ENCODE data around the gene PPP1R18.
"Not testable (repeated sequence)": the region's sequence is repeated elsewhere in the genome, so short reads cannot be mapped to it uniquely, and the experiment has no call there.

Gene PPP1R18, protein sequence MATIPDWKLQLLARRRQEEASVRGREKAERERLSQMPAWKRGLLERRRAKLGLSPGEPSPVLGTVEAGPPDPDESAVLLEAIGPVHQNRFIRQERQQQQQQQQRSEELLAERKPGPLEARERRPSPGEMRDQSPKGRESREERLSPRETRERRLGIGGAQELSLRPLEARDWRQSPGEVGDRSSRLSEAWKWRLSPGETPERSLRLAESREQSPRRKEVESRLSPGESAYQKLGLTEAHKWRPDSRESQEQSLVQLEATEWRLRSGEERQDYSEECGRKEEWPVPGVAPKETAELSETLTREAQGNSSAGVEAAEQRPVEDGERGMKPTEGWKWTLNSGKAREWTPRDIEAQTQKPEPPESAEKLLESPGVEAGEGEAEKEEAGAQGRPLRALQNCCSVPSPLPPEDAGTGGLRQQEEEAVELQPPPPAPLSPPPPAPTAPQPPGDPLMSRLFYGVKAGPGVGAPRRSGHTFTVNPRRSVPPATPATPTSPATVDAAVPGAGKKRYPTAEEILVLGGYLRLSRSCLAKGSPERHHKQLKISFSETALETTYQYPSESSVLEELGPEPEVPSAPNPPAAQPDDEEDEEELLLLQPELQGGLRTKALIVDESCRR

DNA sequence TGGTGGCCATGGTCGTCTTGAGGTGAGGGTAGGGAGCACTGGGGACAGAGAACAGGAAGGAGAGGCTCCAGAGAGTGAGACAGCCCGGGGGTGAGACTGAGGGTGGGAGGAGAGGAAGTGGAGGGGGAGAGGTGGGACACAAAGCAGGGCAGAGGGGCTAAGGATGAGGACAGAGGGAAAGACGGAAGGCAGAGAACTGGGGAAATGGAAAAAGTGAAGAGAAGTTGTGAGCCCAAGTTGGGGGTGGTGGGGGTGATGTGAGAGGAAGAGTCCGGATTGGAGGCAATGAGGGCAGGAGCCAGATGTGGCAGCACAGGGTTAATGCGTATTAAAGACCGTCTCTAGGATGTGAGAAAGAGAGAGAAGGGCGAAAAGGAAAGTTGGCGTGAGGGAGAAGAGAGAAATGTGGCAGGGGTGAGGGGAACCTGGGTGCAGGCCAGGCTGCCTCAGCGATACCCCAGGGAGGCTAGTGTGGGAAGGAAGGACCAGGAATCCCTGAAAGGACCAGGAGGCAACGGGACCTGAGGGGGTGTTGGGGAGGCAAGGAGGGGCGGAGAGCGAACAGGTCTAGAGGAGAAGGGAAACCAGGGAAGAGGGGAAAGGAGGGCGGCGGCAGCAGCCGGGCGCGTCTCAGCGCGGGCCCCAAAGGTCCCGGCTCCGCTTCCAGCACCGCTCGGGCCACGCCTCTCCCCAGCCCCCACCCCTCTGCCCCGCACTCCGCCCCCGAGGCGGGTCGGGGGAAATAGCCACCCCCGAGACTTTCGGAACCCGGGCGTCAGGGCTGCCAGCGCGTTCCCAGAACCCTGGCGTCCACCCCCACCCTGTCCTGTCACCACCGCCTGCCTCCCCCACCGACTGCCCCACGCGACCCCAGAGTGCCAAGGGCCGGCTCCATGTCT lies at the start of gene PPP1R18:
Gene PPP1R18, minus strand, starts transcription at position 637 of the 899 bp plus-strand sequence. Its CDS starts 627 bp downstream, at position 10.
- peak; percentile 79 to 86 for DNase-seq (ENCODE audit: low read depth in 2 of 2)

DNA sequence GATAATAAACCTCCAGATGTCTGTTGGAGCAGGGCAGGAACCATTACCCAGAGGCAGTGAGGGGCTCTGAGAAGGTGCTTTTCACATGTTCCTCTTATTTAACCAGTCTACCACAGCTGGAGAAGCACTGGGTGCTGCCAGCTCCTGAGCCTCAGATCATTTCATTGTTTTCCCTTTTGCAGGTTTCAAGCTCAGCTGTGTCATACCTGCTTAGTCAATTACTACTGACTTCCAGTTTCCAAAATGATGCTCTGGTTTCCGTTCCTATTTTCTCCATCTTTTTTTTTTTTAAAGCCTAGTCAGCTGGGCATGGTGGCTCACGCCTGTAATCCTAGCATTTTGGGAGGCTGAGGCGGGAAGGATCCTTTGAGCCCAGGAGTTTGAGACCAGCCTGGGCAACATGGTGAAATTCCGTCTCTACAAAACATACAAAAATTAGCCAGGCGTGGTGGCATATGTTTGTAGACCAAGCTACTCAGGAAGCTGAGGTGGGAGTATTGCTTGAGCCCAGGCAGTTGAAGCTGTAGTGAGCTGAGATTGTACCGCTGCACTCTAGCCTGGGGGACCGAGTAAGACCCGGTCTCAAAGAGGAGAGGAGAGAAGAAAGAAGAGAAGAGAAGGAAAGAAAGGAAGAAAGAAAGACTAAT lies 49.3 kb upstream of the PPP1R18 start:
- DNase-seq (ENCODE audit: low read depth in 2 of 2): no peak

DNA sequence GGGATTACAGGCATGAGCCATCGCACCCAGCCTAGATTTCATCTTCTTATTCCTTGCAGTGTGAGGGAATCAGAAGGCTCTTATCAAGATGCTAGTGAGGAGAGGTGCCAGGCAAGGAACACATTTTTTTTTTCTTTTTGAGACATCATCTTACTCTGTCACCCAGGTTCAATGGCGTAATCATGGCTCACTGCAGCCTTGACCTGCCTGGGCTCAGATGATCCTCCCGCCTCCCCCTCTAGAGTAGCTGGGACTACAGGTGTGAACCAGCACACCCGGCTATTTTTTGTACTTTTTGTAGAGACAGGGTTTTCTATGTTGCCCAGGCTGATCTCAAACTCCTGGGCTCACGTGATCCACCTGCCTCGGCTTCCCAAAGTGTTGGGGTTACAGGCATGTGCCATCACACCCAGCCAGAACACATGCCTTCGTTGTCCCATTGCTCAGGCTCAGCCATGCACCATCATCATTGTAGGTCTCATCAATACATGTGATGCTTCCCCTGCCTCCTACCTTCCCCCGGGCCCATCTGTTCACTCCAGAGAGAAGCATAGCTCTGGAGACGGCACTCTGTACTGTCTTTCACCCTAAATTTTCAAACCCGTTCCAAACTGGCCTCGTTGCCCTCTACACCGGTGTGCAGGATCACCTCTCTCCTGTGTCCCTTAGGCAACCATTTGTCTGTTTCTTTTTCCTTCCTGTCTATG lies 45.9 kb upstream of the PPP1R18 start:
- no peak for DNase-seq (ENCODE audit: low read depth in 2 of 2)

DNA sequence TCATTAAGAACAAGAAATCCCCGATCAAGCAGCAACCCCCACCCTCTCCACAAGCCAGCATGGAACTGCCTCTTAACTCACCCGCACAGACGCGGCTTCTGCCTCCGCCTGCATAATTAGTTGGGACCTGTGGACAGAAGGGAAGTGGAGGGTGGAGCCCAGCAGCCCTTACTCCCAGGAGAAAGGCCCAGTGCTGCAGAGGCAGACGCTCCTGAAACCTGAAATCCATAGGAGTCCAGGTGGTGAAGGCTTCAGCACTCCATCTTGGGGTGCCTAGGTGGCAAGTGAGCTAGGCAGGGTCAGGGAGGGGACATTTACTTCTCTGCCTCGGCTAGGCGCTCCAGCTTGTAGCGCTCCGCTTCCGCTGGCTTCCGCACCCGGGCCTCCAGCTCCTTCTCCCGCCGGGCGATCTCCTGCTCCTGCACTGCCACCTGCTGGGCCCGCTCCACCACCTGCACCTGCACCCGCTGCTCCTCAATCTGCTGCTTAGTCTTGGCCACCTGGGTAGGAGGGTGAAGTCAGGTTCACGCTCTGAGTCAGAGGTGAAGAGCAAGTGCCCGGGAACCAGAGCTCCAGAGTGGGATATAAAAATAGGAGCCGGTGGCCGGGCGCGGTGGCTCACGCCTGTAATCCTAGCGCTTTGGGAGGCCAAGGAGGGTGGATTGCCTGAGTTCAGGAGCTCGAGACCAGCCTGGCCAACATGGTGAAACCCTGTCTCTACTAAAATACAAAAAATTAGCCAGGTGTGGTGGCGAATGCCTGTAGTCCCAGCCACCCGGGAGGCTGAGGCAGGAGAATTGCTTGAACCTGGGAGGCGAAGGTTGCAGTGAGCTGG lies 44.4 kb upstream of the PPP1R18 start:
- peak; percentile 80 to 83 for DNase-seq (ENCODE audit: low read depth in 2 of 2)

DNA sequence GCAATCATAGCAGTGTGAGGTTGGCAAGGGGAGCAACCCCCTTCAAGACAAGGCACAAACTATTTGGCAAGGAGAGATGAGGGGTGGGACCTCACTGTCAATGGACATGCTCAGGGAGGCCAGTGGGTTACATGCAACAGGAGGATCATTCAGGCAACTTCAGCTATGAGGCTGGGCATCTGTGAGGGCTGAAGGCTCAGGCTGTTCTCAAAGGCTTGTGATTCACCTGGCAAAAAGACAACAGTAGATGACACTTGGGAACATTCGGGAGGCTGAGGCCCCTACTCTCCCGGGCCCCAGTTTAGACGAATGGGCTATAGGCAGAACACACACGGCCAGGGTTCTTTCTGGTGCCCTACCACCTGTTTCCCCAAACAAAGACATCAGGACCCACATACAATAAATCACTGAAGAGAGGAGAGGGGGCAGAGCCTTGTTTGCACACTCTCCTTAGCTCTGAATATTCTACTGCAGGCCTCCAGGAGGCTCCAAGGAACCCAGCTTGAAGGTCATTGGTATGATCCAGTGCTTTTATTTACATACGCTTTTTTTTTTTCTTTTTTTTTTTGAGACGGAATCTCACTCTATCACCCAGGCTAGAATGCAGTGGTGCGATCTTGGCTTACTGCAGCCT lies 41.6 kb upstream of the PPP1R18 start:
- DNase-seq (ENCODE audit: low read depth in 2 of 2): no peak

DNA sequence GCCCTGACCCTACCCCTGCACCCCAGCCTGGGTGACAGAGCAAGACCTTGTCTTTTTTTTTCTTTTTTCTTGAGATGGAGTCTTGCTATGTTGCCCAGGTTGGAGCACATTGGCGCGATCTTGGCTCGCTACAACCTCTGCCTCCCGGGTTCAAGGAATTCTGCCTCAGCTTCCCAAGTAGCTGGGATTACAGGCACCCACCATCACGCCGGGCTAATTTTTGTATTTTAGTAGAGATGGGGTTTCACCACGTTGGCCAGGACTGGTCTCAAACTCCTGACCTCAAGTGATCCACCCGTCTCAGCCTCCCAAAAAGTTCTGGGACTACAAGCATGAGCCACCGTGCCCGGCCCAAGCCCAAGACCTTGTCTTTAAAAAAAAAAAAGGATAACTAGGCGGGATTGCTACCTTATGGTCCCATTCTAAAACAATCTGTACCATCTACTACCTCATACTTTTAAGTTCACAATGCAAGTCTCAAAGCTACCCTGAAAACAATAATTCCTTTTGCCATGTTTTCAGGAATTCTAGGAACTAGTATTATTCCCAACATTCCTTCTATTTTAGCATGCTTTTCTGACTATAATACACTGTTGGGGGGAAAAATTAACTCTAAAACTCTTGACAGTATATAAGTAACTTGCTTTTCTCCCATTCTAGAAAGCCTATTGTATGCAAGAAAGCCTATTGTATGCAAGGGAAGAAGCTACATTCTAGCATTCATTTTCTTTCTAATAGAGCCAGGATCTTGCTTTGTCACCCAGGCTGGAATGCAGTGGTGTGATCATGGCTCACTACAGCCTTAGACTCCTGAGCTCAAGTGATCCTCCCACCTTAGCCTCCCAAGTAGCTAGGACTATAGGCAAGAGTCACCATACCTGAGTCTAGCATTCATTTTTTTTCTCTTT lies 40.3 kb upstream of the PPP1R18 start:
- DNase-seq (ENCODE audit: low read depth in 2 of 2): no peak

DNA sequence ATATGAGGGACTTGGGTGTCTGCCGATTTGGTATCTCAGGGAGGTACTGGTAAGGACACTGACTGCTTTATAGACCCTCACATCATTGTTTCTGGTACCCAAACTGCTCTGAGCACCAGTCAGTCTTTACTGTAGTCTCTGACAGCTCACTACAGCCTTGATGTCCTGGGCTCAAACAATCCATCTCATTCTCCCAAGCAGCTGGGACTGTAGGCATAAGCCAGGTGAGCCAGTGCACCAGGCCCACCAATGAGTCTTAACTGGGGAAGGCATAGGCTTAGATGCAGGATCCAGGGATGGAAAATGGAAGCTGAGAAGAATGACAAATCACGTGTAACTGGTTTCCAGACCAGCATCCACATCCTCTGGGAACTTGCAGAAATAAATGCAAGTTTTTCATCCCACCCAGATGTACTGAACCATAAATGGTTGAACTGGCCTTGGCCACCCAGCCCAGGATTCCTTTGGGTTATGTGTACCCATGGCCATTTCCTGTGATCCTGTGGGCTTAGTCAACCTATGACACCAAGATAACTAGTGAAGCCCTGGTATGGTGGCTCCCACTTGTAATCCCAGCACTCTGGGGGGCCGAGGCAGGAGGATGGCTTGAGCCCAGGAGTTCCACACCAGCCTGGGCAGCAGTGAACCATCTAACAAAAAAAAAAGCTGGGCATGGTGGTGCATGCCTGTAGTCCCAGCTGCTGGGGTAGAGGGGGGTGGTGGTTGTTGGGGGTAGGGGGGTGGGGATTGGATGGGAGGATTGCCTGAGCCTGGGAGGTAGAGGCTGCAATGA lies 39.5 kb upstream of the PPP1R18 start:
- DNase-seq (ENCODE audit: low read depth in 2 of 2): no peak

DNA sequence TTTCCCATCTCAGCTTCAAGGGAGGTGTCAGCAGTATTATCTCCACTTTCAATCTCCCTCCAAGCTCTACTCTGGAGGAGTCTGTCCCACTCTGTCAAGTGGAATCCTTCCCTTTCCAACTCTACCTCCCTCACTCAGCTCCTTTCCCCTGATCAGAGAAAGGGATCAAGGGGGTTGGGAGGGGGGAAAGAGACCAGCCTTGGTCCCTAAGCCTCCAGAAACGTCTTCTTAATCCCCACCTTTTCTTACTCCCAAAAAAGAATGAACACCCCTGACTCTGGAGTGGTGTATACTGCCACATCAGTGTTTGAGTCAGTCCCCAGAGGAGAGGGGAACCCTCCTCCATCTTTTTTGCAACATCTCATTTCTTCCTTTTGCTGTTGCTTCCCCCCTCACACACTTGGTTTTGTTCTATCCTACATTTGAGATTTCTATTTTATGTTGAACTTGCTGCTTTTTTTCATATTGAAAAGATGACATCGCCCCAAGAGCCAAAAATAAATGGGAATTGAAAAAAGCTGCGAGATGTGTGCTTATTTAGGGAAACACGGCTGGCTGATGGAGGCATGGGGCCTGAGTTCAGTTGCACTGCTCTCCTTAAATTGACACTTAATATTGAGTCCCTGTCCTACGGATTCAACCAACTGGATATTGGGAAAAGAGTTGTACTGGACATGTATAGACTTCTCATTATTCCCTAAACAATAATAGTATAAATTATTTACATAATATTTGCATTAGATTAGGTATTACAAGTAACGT lies 38.6 kb upstream of the PPP1R18 start:
- DNase-seq (ENCODE audit: low read depth in 2 of 2): no peak

DNA sequence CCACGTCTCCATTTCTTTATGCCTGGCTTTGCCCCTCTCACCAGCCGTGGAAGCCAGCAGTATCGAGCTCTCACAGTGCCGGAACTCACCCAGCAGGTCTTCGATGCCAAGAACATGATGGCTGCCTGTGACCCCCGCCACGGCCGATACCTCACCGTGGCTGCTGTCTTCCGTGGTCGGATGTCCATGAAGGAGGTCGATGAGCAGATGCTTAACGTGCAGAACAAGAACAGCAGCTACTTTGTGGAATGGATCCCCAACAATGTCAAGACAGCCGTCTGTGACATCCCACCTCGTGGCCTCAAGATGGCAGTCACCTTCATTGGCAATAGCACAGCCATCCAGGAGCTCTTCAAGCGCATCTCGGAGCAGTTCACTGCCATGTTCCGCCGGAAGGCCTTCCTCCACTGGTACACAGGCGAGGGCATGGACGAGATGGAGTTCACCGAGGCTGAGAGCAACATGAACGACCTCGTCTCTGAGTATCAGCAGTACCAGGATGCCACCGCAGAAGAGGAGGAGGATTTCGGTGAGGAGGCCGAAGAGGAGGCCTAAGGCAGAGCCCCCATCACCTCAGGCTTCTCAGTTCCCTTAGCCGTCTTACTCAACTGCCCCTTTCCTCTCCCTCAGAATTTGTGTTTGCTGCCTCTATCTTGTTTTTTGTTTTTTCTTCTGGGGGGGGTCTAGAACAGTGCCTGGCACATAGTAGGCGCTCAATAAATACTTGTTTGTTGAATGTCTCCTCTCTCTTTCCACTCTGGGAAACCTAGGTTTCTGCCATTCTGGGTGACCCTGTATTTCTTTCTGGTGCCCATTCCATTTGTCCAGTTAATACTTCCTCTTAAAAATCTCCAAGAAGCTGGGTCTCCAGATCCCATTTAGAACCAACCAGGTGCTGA lies 37.6 kb upstream of the PPP1R18 start:
- DNase-seq (ENCODE audit: low read depth in 2 of 2): not testable (repeated sequence)

DNA sequence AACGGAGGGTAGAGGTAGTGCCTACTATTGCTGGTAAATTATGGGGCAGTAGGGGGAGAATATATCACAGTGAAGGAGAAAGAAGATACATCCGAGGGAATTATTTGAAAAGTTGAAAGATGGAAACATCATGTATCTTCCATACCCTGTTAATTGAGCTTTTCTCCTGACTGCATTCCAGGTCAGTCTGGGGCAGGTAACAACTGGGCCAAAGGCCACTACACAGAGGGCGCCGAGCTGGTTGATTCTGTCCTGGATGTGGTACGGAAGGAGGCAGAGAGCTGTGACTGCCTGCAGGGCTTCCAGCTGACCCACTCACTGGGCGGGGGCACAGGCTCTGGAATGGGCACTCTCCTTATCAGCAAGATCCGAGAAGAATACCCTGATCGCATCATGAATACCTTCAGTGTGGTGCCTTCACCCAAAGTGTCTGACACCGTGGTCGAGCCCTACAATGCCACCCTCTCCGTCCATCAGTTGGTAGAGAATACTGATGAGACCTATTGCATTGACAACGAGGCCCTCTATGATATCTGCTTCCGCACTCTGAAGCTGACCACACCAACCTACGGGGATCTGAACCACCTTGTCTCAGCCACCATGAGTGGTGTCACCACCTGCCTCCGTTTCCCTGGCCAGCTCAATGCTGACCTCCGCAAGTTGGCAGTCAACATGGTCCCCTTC lies 36.9 kb upstream of the PPP1R18 start:
- DNase-seq (ENCODE audit: low read depth in 2 of 2): not testable (repeated sequence)

DNA sequence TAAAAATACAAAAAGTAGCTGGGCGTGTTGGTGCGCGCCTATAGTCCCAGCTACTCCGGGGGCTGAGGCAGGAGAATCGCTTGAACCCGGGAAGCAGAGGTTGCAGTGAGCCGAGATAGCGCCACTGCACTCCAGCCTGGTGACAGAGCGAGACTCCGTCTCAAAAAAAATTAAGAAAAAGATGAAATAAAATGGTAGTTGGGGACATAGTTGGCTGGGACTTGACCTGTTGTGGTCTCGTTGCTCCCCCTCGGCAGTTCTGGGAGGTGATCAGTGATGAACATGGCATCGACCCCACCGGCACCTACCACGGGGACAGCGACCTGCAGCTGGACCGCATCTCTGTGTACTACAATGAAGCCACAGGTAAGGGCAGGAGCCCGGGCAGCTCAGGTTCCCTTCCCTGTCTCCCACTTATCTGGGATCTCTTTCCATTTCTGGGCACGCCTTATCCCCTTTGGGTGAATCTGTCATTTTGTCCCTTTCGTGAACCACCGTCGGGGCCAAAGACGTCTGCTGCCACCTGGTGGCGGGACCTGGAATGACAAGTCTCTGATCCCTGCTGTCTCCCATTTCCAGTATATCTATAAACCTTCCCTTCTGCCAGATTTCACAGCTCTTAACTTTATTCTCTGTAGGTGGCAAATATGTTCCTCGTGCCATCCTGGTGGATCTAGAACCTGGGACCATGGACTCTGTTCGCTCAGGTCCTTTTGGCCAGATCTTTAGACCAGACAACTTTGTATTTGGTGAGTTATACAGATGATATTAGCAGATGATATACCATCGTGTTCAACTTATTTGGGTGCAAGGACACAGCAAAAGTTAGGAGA lies 36.1 kb upstream of the PPP1R18 start:
- peak; percentile 76 to 85 for DNase-seq (ENCODE audit: low read depth in 2 of 2)

DNA sequence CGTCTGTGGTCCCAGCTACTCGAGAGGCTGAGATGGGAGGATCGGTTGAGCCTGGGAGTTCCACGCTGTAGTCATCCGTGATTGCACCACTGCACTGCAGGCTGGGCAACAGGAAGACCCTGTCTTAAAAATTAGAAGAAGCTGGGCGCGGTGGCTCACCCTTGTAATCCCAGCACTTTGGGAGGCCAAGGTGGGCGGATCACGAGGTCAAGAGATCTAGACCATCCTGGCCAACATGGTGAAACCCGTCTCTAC lies 35.5 kb upstream of the PPP1R18 start:
- not testable (repeated sequence) for DNase-seq (ENCODE audit: low read depth in 2 of 2)

DNA sequence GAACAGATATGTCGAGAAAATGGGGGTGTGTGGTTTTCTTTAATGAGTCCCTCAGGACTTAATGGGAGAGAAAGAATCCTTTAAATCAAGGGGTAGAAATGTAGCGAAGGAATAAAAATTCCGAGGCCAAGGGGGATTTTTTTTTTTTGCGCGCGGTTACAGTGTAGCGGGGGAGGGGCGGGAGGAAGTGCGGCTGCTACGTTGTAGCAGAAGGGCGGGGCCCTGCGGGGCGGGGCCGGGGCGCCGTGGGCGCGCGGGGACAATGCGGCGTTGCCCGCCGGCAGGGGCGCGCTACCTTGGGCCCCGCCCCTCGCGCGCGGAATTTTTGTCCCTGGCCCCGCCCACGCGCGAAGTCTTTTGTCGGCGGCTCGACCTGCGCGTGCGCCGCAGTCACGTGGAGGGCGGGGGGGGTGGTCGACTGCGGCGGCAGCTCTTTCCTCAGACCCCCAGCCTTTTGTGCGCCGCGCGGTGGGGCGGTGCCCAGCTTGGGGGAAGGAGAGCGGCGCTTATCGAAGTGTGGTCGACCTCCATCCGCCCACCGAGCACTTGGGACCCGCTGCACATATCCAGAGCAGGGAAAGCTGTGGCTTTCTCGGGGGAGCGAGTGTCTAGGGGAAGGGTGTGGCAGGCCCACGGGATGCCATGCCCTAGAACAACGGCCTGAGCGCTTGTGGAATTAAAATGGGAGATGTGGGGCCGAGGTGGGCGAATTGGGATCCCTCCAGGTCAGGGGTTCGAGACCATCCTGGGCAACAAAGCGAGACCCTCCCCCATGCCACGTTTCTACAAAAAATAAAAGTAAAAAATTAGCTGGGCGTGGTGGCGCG lies 35.0 kb upstream of the PPP1R18 start:
- DNase-seq (ENCODE audit: low read depth in 2 of 2): peak; percentile 96 to 97

DNA sequence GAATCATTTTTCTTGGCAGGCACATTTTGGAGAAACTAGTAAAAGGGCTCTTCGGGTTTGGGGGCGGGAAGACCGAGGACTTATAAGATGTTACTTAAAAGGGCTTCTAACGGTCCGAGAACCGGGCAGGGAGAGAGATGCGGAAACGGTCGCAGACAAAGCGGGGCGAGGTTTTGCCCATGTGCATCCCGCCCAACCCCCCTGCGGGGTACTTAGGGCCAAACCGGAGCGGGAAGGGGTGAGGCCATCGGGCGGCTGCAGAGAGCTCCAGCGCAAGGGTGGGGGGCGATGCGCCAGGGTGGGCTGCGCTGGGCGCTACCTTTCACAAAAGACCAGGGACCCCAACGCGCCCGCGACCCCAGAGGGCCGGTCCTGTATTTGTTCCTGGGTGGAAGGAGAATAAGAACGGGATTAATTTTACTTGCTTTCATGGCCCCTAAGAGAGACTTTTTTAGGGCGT lies 34.3 kb upstream of the PPP1R18 start:
- DNase-seq (ENCODE audit: low read depth in 2 of 2): peak in 1 of 2 donors; percentile 56

Data from stimulated activated CD4-positive, alpha-beta T cell treated with anti-CD3 and anti-CD28 coated beads, Interleukin-4, amount 100 ng/mL, for 48 hours (primary cell).